Lower leg skin (tissue), 4 donors: ENCODE measurements around the gene UBXN11. TPM values are rescaled to one million over a fixed set of nuclear protein-coding genes. Genes with fewer than 3 reads are reported as not detected.
A peak's percentile ranks its signal among the peaks of the same experiment; 100 is the strongest.

Experiments used
- DNase-seq, 2 donors: peaks; one replicate each; pipeline ENCODE4 v3.0.0-alpha.2; 2019; ENCODE audit warnings: low spot score in 2 of 2
- H3K4me3 ChIP-seq: fragments of 200-600 bp; sonication (generic); 2 replicates; pipeline ENCODE4 v1.5.1; 2017; ENCODE audit warnings: mild to moderate bottlenecking, low read depth; ENCODE audit not compliant: poor library complexity, severe bottlenecking
- POLR2A ChIP-seq, 2 donors: fragments of 450-650 bp; IDR thresholded peaks; one replicate each; pipeline ENCODE4 v1.6.1; 2016 to 2017; ENCODE audit warnings: antibody characterized with exemption in 2 of 2, mild to moderate bottlenecking in 1 of 2, moderate library complexity in 1 of 2
- WGBS, 2 donors: methylation state at CpG; one replicate each; pipeline ENCODE4 v1.1.5; 2018; 5-methylcytosine and 5-hydroxymethylcytosine counted together
- intact Hi-C: fragments of 100-400 bp; cut with DNase I; formaldehyde crosslinking; loops from one replicate; pipeline ENCODE4 v1.15.0; 2023; ENCODE audit warnings: low total_unique reads
- total RNA-seq, 4 donors: library from RNA; depleted of rRNA; stranded (reverse); fragments of >200 nt; gene quantifications; one replicate each; pipeline ENCODE4 v1.1.0, GENCODE V29; 2016
- TF ChIP-seq, protein P1 (sequence below), 3 donors: fragments of 450-650 bp; IDR thresholded peaks; one replicate each; pipeline ENCODE4 v1.5.1; 2016; ENCODE audit warnings: antibody characterized with exemption in 3 of 3, mild to moderate bottlenecking in 3 of 3, moderate library complexity in 2 of 3

UBXN11 gene
- total RNA-seq, 4 donors from 2014 or later: 5.1 to 9.6 (median 5.8) TPM

DNA sequence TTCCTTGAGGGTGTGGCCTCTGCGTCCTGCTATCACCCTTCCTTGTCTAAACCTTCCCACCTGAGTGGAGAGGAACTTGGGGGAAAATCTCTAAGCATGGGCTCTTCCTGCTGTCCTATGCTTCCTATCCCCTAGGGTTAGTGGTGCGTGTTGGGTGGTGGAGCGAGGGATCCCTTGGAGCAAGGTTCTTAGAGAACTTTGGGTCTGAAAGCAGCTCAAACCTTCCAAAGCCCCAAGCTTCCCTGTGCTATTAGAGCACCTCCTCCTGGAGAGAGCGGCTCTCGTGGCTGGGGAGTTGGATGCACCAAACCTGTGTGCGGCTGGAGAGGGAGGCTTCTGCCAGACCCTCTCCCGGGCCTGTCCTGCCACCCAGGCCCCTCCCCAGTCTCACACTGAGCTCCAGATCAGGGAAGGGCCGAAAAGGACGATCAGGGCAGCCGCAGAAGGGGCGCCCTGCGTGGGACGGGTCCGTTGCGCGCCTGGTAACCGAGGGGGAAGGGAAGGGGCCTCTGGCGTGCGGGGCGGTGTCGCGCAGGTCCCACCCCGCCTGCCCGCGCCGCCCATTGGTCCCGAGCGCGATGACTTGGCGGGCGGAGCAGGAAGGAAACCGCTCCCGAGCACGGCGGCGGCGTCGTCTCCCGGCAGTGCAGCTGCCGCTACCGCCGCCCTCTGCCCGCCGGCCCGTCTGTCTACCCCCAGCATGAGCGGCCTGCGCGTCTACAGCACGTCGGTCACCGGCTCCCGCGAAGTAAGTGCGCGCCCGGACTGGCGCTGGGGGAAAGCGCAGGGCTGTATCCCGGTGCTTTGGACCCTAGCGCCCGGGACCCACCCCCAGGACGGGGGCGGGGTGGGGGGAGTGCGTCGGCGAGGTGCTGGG, 26.7 kb downstream of the UBXN11 start, which contains the start of gene SH3BGRL3:
TSS of gene SH3BGRL3 (plus strand) at position 631 of the 877 bp plus-strand sequence. CDS start at position 701, 70 bp downstream.
- DNase-seq: peak; percentile 85 to 98
- WGBS, 2 donors: 0 to 1% methylated on average over 30 to 64 of the region's 66 CpGs
- peak within 1 kb of the TSS; percentile 75 for H3K4me3 ChIP-seq
- intact Hi-C loops: loop anchor here (5.0 kb wide), 1 partner anchor 1032 kb away; the partner anchor contains the start of gene RSRP1
- peak in 1 of 2 donors; percentile 48 for TF ChIP-seq POLR2A (IDR thresholded peaks at IDR 0.05)
- TF ChIP-seq, protein P1, sequence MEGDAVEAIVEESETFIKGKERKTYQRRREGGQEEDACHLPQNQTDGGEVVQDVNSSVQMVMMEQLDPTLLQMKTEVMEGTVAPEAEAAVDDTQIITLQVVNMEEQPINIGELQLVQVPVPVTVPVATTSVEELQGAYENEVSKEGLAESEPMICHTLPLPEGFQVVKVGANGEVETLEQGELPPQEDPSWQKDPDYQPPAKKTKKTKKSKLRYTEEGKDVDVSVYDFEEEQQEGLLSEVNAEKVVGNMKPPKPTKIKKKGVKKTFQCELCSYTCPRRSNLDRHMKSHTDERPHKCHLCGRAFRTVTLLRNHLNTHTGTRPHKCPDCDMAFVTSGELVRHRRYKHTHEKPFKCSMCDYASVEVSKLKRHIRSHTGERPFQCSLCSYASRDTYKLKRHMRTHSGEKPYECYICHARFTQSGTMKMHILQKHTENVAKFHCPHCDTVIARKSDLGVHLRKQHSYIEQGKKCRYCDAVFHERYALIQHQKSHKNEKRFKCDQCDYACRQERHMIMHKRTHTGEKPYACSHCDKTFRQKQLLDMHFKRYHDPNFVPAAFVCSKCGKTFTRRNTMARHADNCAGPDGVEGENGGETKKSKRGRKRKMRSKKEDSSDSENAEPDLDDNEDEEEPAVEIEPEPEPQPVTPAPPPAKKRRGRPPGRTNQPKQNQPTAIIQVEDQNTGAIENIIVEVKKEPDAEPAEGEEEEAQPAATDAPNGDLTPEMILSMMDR (IDR thresholded peaks at IDR 0.05): no peak

- H3K4me3 ChIP-seq: no peak overlapping the region
- TF ChIP-seq POLR2A (IDR thresholded peaks at IDR 0.05): no peak
- DNase-seq: peak; percentile 84 to 90
- intact Hi-C loops: loop anchor here (5.0 kb wide), 1 partner anchor 1032 kb away; the partner anchor contains the start of gene RSRP1
- 10 to 17% methylated on average over 9 of the region's 9 CpGs for WGBS, 2 donors
Observed at GRCh38 chr1:26278724-26279455, 27.5 kb downstream of the UBXN11 start.

DNA sequence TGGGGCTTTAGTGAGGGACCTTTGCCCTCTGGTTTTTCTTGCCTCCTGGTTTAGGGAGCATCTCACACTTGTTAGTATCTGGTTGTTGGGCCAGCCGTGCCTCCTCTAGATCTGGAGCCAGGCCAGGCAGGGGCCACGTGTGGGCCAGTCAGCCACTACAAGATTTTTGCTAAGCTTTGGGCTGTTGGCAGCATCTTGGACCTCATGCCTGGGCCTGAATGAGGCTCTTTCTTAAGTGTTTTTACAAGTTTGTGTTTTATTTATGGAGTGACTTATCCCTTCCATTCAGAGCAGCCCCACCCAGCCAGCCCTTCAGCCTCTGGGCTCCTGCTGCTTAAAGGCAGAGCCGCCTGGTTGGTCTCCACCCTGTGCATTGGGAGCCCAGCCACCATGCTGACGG, 28.1 kb downstream of the UBXN11 start:
- intact Hi-C loops: loop anchor here (5.0 kb wide), 1 partner anchor 1031 kb away; the partner anchor contains the start of gene RSRP1
- H3K4me3 ChIP-seq: no peak overlapping the region
- no peak for TF ChIP-seq POLR2A (IDR thresholded peaks at IDR 0.05)
- TF ChIP-seq, protein P1 (IDR thresholded peaks at IDR 0.05): no peak
- peak; percentile 92 to 94 for DNase-seq
- WGBS, 2 donors: 7 to 15% methylated on average over 4 of the region's 4 CpGs

DNA sequence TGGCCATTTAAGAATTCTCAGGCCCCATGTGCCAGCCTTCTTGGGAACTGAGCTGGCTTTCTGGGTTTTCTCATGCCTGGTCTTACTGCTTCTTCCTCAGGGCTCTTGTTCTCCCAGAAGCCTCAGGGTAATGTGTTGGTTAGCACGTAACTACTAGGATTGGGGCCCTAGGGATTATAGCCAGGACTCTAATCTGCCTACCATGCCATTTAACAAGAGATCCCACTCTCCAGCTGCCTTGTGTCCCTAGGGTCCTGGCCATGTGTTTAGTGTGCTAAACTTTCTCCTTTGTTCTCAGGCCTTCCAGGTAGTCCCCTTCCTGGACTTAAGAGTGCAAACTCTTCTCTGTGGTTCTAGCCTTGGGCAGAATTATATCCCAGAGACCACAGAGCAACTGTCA, 28.7 kb downstream of the UBXN11 start:
- H3K4me3 ChIP-seq: no peak overlapping the region
- no peak for TF ChIP-seq POLR2A (IDR thresholded peaks at IDR 0.05)
- TF ChIP-seq, protein P1 (IDR thresholded peaks at IDR 0.05): no peak
- DNase-seq: no peak
- 43 to 50% methylated on average over 1 of the region's 1 CpG for WGBS, 2 donors
- intact Hi-C loops: loop anchor here (5.0 kb wide), 1 partner anchor 1030 kb away; the partner anchor contains the start of gene RSRP1

DNA sequence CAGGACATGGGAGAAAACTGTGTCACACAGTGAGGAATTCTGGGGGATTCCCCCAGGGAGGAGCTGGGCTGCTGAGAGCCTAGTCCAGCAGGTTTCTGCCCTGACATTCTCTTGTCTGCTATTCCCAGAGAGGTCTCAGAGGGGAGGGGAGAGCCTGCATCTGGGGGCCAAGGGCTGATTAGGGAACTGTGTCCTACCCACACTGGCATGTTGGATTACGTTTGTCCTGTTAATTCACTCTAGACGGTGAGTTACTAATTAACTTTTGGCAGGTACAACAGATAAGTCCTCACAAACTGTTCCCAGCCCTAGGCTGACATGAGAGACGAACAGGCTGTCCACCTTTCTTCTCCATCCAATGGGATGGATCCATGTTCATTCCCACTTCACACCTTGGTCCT, 29.2 kb downstream of the UBXN11 start:
- intact Hi-C loops: loop anchor here (5.0 kb wide), 1 partner anchor 1030 kb away; the partner anchor contains the start of gene RSRP1
- H3K4me3 ChIP-seq: no peak overlapping the region
- 32 to 43% methylated on average over 3 of the region's 3 CpGs for WGBS, 2 donors
- DNase-seq: no peak
- TF ChIP-seq, protein P1 (IDR thresholded peaks at IDR 0.05): no peak
- TF ChIP-seq POLR2A (IDR thresholded peaks at IDR 0.05): no peak
